G401.6 (cell line): ENCODE measurements around the gene CUX1.
A peak's percentile ranks its signal among the peaks of the same experiment; 100 is the strongest.
"Not testable (repeated sequence)": the region's sequence is repeated elsewhere in the genome, so short reads cannot be mapped to it uniquely, and the experiment has no call there.

Source experiments
- FAIRE-seq: peaks from 2 replicates; lab custom pipeline; 2012; peaks lifted over from hg19 to GRCh38; lab: Jason Lieb, UNC

CUX1 gene

DNA sequence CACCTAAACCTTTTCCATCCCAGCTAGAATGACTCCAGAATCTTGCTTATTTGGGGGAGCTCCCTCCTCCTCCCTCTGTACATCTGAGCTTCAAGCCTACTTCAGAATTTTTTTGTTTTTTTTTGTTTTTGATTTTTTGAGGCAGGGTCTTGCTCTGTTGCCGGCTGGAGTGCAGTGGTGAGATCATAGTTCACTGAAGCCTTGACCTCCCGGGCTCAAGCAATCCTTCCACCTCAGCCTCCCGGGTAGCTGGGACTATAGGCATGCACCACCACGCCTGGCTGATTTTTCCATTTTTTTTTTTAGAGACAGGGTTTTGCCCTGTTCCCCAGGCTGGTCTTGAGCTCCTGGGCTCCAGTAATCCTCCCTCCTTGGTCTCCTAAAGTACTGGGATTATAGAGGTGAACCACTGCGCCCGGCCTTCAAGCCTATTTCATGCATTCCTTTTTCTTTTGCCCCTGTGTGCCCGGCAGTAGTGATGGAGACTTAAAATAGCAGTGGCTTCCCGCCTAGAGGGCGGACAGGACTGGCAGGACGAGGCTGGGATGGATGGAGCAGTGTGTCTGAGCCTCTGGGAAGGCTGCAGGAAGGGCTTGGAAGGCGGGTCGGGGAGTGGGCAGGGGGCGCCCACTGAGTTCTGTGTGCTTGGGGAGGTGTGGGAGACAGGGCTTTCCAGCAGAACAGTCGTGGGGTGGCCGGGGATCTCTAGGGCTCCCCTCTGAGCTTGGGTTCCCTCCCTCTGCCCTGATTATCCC is 8.8 kb downstream of the CUX1 start:
- no peak for FAIRE-seq

DNA sequence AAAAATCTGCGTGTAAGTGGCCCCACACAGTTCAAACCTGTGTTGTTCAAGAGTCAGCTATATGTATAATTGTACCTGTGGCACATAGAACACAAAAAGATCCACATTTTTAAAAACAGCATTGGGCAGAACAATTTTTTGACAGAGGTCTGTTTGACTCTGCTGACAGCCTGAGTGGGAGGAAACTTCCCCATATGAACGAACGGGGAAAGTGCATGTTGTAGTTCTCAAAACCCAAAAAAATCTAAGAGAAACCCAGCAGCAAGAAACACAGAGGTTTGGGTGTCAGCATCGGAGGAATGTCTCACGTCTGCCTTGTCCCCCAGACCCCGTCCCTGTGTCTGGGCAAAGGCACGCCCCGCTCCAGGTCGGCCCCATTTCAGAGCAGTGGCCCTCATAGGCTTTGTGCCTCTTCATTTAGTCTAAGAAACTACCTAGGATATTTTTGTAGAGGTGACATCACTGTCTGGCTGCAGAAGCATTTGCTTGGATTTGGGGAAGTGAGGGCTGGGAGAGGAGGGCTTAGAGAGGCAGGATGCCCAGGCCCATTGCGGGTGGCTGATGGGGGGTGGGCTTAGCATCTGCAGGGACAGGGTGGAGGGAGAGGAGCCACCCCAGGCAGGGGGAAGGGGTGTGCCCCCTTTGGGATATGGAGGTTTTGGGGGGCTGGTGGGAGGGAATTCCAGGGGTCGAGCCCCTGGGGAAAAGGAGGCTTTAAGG is 11.0 kb downstream of the CUX1 start:
- no peak for FAIRE-seq

DNA sequence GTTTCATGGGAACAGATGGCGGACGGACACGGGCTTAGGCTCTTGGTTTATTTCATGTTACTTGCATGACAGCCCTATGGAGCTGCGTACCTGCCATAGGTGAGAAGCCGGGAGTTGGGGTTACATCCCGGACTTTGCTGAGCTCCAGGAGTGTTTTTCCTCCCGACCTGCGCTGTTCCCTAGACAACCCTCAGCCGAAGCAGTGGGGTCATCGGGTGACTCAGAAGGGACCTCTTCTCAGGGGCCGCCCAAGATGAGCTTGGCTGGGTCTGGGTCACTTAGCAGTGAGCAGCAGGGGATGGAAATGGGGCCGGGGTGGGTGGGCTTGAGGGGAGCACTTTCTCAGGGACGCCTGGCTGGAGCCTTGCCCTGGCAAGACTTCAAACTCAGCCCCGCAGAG is 11.9 kb downstream of the CUX1 start:
- no peak for FAIRE-seq

GRCh38 chr7:101829821-101830220 is 12.4 kb downstream of the CUX1 start:
- FAIRE-seq, result no peak

DNA sequence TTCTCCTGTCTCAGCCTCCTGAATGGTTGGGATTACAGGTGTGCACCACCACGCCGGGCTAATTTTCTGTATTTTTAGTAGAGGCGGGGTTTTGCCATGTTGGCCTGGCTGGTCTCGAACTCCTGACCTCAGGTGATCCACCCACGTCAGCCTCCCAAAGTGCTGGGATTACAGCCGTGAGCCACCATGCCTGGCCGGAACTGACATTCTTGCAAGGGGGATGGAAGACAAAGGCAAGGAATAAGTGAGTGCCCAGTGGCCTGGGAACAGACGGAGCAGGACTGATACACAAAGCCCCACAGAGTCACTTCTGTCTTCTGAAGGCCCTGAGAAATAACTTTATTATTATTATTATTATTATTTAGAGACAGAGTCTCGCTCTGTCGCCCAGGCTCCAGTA is 14.0 kb downstream of the CUX1 start:
- not testable (repeated sequence) for FAIRE-seq

GRCh38 chr7:101832205-101832631 is 14.8 kb downstream of the CUX1 start:
- no peak for FAIRE-seq

- no peak for FAIRE-seq
Observed at GRCh38 chr7:101832685-101833375, 15.4 kb downstream of the CUX1 start.

DNA sequence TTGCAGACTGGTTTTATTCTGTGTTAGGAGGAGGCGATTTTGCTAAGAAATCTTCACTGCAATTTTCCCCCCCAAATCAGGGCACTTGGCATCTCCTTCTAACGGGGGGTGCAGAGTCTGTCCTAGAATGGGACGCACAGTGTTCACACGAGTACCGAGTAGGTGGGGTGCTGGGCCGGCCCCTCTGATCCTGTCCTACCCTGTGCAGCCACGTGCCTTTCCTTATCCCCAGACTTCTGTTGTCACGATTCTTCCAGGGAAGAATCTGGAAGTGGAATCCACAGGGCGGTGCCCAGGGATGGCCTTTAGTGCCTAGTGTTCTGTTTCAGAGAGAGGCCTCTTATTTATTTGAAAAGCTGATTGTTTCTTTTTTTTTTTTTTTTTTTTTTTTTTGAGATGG is 16.4 kb downstream of the CUX1 start:
- FAIRE-seq, result no peak

DNA sequence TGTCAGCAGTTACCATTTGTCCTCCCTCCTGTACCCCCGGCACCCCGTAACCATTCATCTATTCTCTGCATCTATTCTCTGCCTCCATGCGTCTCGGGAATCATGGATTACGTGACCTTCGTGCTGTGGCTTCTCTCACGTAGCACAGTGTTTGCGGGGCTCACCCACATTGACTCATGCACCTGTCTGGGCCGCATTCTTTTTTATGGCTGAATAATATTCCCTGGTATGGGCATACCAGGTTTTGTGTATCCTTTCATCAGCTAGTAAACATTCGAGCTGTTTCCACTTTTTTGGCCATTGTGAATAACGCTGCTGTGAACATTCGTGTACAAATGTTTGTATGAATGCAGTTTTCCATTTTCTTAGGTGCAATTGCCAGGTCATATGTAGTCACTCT is 17.7 kb downstream of the CUX1 start:
- no peak for FAIRE-seq

DNA sequence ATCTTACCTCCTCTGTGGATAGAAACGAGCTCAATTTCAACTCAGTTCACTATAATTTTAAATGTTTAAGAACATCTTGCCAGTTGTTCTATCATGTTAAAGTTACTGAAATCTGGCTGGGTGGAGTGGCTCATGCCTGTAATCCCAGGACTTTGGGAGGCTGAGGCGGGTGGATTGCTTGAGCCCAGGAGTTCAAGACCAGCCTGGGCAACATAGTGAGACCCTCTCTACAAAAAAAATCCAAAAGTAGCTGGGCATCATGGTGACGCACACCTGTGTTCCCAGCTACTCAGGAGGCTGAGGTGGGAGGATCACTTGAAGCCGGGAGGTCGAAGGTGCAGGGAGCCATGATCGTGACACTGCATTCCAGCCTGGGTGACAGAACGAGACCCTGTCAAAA is 20.0 kb downstream of the CUX1 start:
- not testable (repeated sequence) for FAIRE-seq

- FAIRE-seq, result no peak
Observed at GRCh38 chr7:101838837-101839483, 21.5 kb downstream of the CUX1 start.

DNA sequence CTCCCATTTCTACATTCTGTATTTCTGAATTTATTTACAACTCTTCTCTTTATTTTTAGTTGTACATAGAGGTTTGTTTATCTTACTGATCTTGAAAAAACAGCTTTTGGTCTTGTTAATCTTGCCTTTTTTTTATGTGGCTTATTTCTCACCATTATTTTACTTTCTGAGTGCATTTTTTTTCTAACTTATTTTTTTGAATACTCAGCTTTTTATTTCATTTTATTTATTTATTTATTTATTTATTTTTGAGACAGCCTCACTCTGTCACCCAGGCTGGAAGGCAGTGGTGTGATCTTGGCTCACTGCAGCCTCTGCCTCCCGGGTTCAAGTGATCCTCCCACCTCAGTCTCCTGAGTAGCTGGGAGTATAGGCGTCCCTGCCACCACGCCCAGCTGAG is 23.9 kb downstream of the CUX1 start:
- FAIRE-seq, result peak; percentile 27

GRCh38 chr7:101843293-101844271 is 26.2 kb downstream of the CUX1 start:
- peak; percentile 8 for FAIRE-seq

DNA sequence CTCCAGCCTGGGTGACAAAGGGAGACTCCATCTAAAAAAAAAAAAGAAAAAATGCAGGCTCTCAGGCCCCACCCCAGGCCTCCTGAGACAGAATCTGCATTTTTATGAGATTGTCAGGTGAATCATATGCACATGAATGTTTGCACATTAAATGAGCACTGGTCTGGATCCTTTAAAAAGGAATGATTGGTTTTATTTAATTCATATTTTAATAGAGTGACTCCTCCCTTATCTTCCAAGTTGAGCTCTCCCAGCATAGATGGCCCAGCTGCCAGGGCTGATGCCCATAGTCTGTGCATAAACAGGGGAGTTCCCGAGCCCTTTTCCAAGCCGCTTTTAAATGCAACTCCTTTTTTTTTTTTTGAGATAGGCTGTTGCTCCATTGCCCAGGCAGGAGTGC is 28.5 kb downstream of the CUX1 start:
- no peak for FAIRE-seq

GRCh38 chr7:101846800-101847538 is 29.5 kb downstream of the CUX1 start:
- FAIRE-seq, result no peak

GRCh38 chr7:101848208-101848951 is 31.0 kb downstream of the CUX1 start:
- FAIRE-seq, result no peak

DNA sequence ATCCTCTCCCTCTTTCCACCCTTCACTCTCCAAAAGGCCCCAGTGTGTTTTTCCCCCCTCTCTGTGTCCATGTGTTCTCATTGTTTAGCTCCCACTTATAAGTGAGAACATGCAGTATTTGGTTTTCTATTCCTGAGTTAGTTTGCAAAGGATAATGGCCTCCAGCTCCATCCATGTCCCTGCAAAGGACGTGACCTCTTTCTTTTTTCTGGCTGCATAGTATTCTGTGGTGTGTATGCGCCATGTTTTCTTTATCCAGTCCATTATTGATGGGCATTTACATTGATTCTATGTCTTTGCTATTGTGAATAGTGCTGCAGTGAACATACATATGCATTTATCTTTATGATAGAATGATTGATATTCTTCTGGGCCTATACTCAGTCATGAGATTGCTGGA is 31.9 kb downstream of the CUX1 start:
- FAIRE-seq, result not testable (repeated sequence)

GRCh38 chr7:101852364-101852763 is 34.9 kb downstream of the CUX1 start:
- not testable (repeated sequence) for FAIRE-seq

DNA sequence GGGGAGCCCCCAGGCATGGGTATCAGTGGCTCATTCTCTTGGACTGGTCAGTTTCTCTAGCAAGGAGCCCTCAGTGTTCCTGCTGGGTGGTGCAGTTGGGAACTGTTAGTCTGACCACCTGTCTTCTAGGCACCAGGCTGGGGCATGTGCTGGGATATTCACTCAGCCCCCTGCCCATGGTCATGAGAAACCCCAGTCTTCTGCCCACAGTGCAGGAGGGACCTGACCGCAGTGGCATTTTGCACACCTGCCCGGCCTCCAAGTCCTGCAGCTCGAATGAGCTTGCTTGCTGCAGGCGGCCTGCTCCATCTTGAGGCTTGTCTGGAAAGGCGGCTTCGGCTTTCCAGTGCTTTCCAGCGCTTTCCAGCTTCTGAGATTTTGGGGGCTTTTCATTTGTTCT is 36.3 kb downstream of the CUX1 start:
- no peak for FAIRE-seq
